K562 (cell line): ENCODE measurements around the gene MAP1A. TPM values are rescaled to one million over a fixed set of nuclear protein-coding genes. Genes with fewer than 3 reads are reported as not detected.

Source experiments
- ARID4B ChIP-seq: sonication (generic); formaldehyde crosslinking; IDR thresholded peaks from 2 replicates; pipeline ENCODE4 v1.8.0; 2022; ENCODE audit warnings: mild to moderate bottlenecking, missing genetic modification reagents
- CTBP1 ChIP-seq: fragments of 450-650 bp; IDR thresholded peaks from 2 replicates; pipeline ENCODE4 v1.6.1; 2016; ENCODE audit warnings: borderline replicate concordance
- MAFK ChIP-seq: IDR thresholded peaks from 2 replicates; pipeline ENCODE4 v1.6.1; 2011; ENCODE audit warnings: low read length, improper control_type of control experiment
- NKRF ChIP-seq: fragments of 450-650 bp; IDR thresholded peaks from 2 replicates; pipeline ENCODE4 v1.6.1; 2016; ENCODE audit warnings: borderline replicate concordance
- POLR2A ChIP-seq: fragments of 450-650 bp; conservative IDR thresholded peaks from 2 replicates; pipeline ENCODE4 v1.6.1; 2016
- REST ChIP-seq, 2 experiments: fragments of 450-650 bp; formaldehyde crosslinking in 1 of 2; IDR thresholded peaks; 2 replicates each; pipeline versions ENCODE4 v1.4.0 to v1.6.1; 2014 to 2020; ENCODE audit warnings: mild to moderate bottlenecking in 2 of 2, borderline replicate concordance in 1 of 2, low read depth in 1 of 2
- SAP30 ChIP-seq: fragments of 200-600 bp; sonication (generic); IDR thresholded peaks from 2 replicates; pipeline ENCODE4 v1.6.1; 2012; ENCODE audit warnings: borderline replicate concordance, low read depth, mild to moderate bottlenecking, moderate library complexity, low read length, control low read depth, inconsistent platforms; ENCODE audit not compliant: insufficient read depth, poor library complexity, severe bottlenecking
- ZBTB7A ChIP-seq: IDR thresholded peaks from 2 replicates; pipeline ENCODE4 v1.6.1; 2011; ENCODE audit warnings: low read depth, mild to moderate bottlenecking, low read length, moderate library complexity, borderline replicate concordance; ENCODE audit not compliant: control insufficient read depth
- polyA plus RNA-seq, 8 experiments: library from polyadenylated mRNA; depleted of rRNA in 4 of 8; stranded (reverse) in 5 of 8; unstranded in 3 of 8; fragments of >200 nt; fragmentation: Nextera tagmentation in 2 of 8; fragmentation: Illumina TruSeq in 1 of 8; extraction: Ambion mirVana in 2 of 8; extraction: Trizol in 1 of 8; gene quantifications; 2 replicates each; pipeline versions ENCODE4 v1.2.1 to v1.2.3, GENCODE V29; 2011 to 2014; ENCODE audit warnings: inconsistent platforms in 1 of 8, missing spikeins in 1 of 8
- total RNA-seq, 7 experiments: library from RNA; depleted of rRNA in 6 of 7; stranded (reverse); fragments of >200 nt in 6 of 7; fragmentation: Illumina TruSeq in 2 of 7; extraction: Trizol in 2 of 7; gene quantifications; 2 replicates each; pipeline versions ENCODE4 v1.2.1 to v1.2.3, GENCODE V29; 2011 to 2021; ENCODE audit warnings: low replicate concordance in 1 of 7

MAP1A gene
- total and polyA plus RNA-seq, 9 of the 15 experiments (the other 6 are each of a cell fraction or from before 2014, with no cell fraction given) = 2.0 to 20.3 (median 7.3) TPM

DNA sequence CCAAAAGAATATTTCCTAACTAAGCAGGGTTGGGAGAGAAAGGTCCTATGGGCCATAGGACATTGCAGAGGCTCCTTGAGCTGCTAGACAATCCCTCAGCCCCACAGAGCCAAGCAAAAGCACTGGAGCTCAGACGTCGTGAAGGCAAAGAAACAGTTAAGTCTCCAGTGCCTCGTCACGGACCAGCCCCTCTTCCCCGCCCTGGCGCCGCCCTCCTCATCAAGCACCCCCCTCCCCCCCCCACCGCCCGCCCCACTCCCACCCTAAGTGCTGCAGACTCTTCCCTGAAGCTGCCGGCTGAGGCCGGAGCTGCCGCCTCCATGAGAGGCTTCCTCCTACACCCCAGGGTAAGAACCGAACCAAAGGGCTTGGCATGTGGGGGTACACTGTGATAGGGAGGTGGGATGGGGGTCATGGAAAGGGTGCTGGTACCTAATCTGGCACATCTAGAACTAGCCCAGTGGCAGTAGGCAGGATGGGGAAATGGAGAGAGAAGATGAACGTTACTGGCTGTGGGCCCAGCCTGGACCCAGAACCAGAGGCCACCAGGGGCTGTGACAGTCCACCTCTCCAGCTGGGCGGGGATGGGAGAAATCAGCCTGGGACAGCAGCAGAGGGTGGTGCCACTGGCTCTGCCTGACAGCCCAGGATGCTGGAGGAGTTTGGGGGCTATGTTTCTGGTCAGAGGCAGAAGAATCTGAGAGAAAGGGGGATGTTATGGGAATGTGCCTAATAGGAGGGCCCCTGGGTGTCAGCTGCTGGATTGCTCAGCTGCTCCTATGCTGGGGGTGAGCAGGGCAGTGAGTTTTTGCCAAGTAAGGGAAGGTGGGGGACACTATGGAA is at the start of gene MAP1A (continued):
- TF ChIP-seq SAP30 = peak; percentile 91
- no peak for TF ChIP-seq MAFK
- peak; percentile 71 for TF ChIP-seq NKRF
- peak; percentile 30; the same call in 1 of the 2 replicates for TF ChIP-seq ZBTB7A
- peak; percentile 55 for TF ChIP-seq CTBP1
- TF ChIP-seq REST (IDR thresholded peaks at IDR 0.05; ENCODE audit: borderline replicate concordance) = peak; percentile 46
- no peak for TF ChIP-seq REST (CRISPR knock-in tag; IDR thresholded peaks at IDR 0.05; ENCODE audit: low read depth)
- TF ChIP-seq POLR2A = peak; percentile 52
- TF ChIP-seq ARID4B (CRISPR knock-in tag) = peak; percentile 48; the same call in 1 of the 2 replicates
